Stomach (tissue), 4 donors: Measurements from ENCODE around the gene NFXL1.

Experiments used
- POLR2A ChIP-seq, 4 donors: fragments of 450-650 bp; IDR thresholded peaks; one replicate each; pipeline ENCODE4 v1.6.1; 2016; ENCODE audit warnings: antibody characterized with exemption in 4 of 4, control low read depth in 2 of 4, mild to moderate bottlenecking in 1 of 4, moderate library complexity in 1 of 4
- TF ChIP-seq, protein P1 (sequence below), 7 experiments: fragments of 450-650 bp in 4 of 7; fragments of 200-600 bp in 3 of 7; sonication (generic) in 3 of 7; IDR thresholded peaks; one replicate each; pipeline ENCODE4 v1.5.1; 2016 to 2019; ENCODE audit warnings: antibody characterized with exemption in 7 of 7, control low read depth in 2 of 7, mild to moderate bottlenecking in 1 of 7

DNA sequence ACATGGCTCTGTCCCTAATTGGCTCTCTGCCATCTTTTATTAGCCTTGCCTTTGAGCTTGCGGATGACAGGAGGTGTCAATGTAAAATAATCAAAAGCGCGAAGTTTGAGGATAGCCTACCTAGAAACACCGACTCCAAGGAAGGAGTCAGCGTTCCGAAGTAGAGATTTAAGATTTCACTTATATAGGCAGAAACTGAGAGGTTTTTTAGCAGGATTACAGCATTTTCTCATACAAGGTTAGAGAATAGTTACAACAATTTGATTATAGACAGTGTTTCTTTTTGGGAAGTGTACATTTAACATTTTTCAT lies 499 bp upstream of the NFXL1 start:
- no peak for TF ChIP-seq POLR2A (IDR thresholded peaks at IDR 0.05)
- TF ChIP-seq, protein P1, sequence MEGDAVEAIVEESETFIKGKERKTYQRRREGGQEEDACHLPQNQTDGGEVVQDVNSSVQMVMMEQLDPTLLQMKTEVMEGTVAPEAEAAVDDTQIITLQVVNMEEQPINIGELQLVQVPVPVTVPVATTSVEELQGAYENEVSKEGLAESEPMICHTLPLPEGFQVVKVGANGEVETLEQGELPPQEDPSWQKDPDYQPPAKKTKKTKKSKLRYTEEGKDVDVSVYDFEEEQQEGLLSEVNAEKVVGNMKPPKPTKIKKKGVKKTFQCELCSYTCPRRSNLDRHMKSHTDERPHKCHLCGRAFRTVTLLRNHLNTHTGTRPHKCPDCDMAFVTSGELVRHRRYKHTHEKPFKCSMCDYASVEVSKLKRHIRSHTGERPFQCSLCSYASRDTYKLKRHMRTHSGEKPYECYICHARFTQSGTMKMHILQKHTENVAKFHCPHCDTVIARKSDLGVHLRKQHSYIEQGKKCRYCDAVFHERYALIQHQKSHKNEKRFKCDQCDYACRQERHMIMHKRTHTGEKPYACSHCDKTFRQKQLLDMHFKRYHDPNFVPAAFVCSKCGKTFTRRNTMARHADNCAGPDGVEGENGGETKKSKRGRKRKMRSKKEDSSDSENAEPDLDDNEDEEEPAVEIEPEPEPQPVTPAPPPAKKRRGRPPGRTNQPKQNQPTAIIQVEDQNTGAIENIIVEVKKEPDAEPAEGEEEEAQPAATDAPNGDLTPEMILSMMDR (IDR thresholded peaks at IDR 0.05) = no peak
